K562 (cell line): Measurements from ENCODE around the gene ALDH7A1. TPM values are rescaled to one million over a fixed set of nuclear protein-coding genes. Genes with fewer than 3 reads are reported as not detected.

Source experiments
- CAMTA2 ChIP-seq: fragments of 250-450 bp; sonication (Bioruptor Pico); conservative IDR thresholded peaks from 2 replicates; pipeline ENCODE4 v1.5.1; 2022
- ETV1 ChIP-seq: fragments of 450-650 bp; conservative IDR thresholded peaks from 2 replicates; pipeline ENCODE4 v1.6.1; 2016; ENCODE audit warnings: missing genetic modification characterization, control low read depth, low read depth, missing compliant biosample characterization
- HMG20B ChIP-seq: fragments of 250-450 bp; sonication (Bioruptor Pico); IDR thresholded peaks from 2 replicates; pipeline ENCODE4 v1.5.0; 2021; ENCODE audit warnings: mild to moderate bottlenecking
- HMGN3 ChIP-seq: IDR thresholded peaks from 2 replicates; pipeline ENCODE4 v1.6.1; 2011; ENCODE audit warnings: borderline replicate concordance, low read depth, mild to moderate bottlenecking, mixed read lengths, low read length; ENCODE audit not compliant: insufficient read length; ENCODE audit errors: extremely low read depth
- KLF6 ChIP-seq: fragments of 250-450 bp; sonication (Bioruptor Pico); IDR thresholded peaks from 2 replicates; pipeline ENCODE4 v1.4.0; 2020; ENCODE audit warnings: mild to moderate bottlenecking, moderate library complexity, borderline replicate concordance
- LEF1 ChIP-seq: fragments of 450-650 bp; IDR thresholded peaks from 2 replicates; pipeline ENCODE4 v1.6.1; 2016; ENCODE audit warnings: mild to moderate bottlenecking
- MYC ChIP-seq, 2 experiments: fragments of 250-450 bp in 1 of 2; sonication (Bioruptor Pico) in 1 of 2; IDR thresholded peaks; 2 replicates each; pipeline versions ENCODE4 v1.5.1 to v1.6.1; 2012 to 2021; ENCODE audit warnings: low read depth in 2 of 2, borderline replicate concordance in 1 of 2, improper control_type of control experiment in 1 of 2, low read length in 1 of 2, mild to moderate bottlenecking in 1 of 2, moderate library complexity in 1 of 2
- NFATC3 ChIP-seq: fragments of 450-650 bp; IDR thresholded peaks from 2 replicates; pipeline ENCODE4 v1.6.1; 2017; ENCODE audit warnings: mild to moderate bottlenecking
- NFRKB ChIP-seq: fragments of 450-650 bp; IDR thresholded peaks from 2 replicates; pipeline ENCODE4 v1.6.1; 2016; ENCODE audit warnings: low read depth
- NR0B1 ChIP-seq: fragments of 450-650 bp; IDR thresholded peaks from one replicate; pipeline ENCODE4 v1.6.1; 2018; ENCODE audit warnings: mild to moderate bottlenecking, moderate library complexity; ENCODE audit not compliant: partially characterized antibody
- NUFIP1 ChIP-seq: fragments of 450-650 bp; IDR thresholded peaks from 2 replicates; pipeline ENCODE4 v1.6.1; 2018; ENCODE audit not compliant: partially characterized antibody
- RBBP5 ChIP-seq: fragments of 200-600 bp; sonication (generic); IDR thresholded peaks from 2 replicates; pipeline ENCODE4 v1.6.1; 2012; ENCODE audit warnings: borderline replicate concordance, mild to moderate bottlenecking, low read length, control low read depth, inconsistent platforms; ENCODE audit not compliant: insufficient read depth, poor library complexity, severe bottlenecking
- RFX5 ChIP-seq: IDR thresholded peaks from 2 replicates; pipeline ENCODE4 v1.6.1; 2011; ENCODE audit warnings: low read depth, mild to moderate bottlenecking, improper control_type of control experiment, low read length
- SIN3B ChIP-seq: fragments of 450-650 bp; IDR thresholded peaks from 2 replicates; pipeline ENCODE4 v1.6.1; 2017; ENCODE audit warnings: low read depth, mild to moderate bottlenecking, moderate library complexity
- SRSF9 ChIP-seq: fragments of 200-400 bp; formaldehyde crosslinking; IDR thresholded peaks from 2 replicates; pipeline ENCODE4 v1.6.1; 2017; ENCODE audit warnings: low read depth, low read length, borderline replicate concordance
- ZBTB17 ChIP-seq: fragments of 450-650 bp; formaldehyde crosslinking; IDR thresholded peaks from 2 replicates; pipeline ENCODE4 v1.4.0; 2020; ENCODE audit warnings: mild to moderate bottlenecking
- ZHX1 ChIP-seq: fragments of 150-350 bp; conservative IDR thresholded peaks from 2 replicates; pipeline ENCODE4 v1.6.1; 2014; ENCODE audit warnings: low read length
- ZNF165 ChIP-seq: fragments of 250-450 bp; sonication (Bioruptor Pico); IDR thresholded peaks from 2 replicates; pipeline ENCODE4 v1.4.0; 2020; ENCODE audit warnings: borderline replicate concordance
- ZNF41 ChIP-seq: fragments of 250-450 bp; sonication (Bioruptor Pico); conservative IDR thresholded peaks from 2 replicates; pipeline ENCODE4 v1.4.0; 2020; ENCODE audit warnings: mild to moderate bottlenecking
- ZNF77 ChIP-seq: fragments of 250-450 bp; sonication (Bioruptor Pico); IDR thresholded peaks from 2 replicates; pipeline ENCODE4 v1.5.0; 2020
- ZNF830 ChIP-seq: fragments of 250-450 bp; sonication (Bioruptor Pico); IDR thresholded peaks from 2 replicates; pipeline ENCODE4 v1.5.0; 2021; ENCODE audit warnings: mild to moderate bottlenecking
- polyA plus RNA-seq, 8 experiments: library from polyadenylated mRNA; depleted of rRNA in 4 of 8; stranded (reverse) in 5 of 8; unstranded in 3 of 8; fragments of >200 nt; fragmentation: Nextera tagmentation in 2 of 8; fragmentation: Illumina TruSeq in 1 of 8; extraction: Ambion mirVana in 2 of 8; extraction: Trizol in 1 of 8; gene quantifications; 2 replicates each; pipeline versions ENCODE4 v1.2.1 to v1.2.3, GENCODE V29; 2011 to 2014; ENCODE audit warnings: inconsistent platforms in 1 of 8, missing spikeins in 1 of 8
- total RNA-seq, 7 experiments: library from RNA; depleted of rRNA in 6 of 7; stranded (reverse); fragments of >200 nt in 6 of 7; fragmentation: Illumina TruSeq in 2 of 7; extraction: Trizol in 2 of 7; gene quantifications; 2 replicates each; pipeline versions ENCODE4 v1.2.1 to v1.2.3, GENCODE V29; 2011 to 2021; ENCODE audit warnings: low replicate concordance in 1 of 7
- TF ChIP-seq, protein P1 (sequence below): sonication (generic); formaldehyde crosslinking; IDR thresholded peaks from 2 replicates; pipeline ENCODE4 v1.8.0; 2022; ENCODE audit warnings: mild to moderate bottlenecking, missing genetic modification reagents

Gene ALDH7A1
- total and polyA plus RNA-seq, 9 of the 15 experiments (the other 6 are each of a cell fraction or from before 2014, with no cell fraction given) = 0.04 to 0.49 TPM; not detected in 7

GRCh38 chr5:126513302-126513701 lies 81.7 kb downstream of the ALDH7A1 start (continued):
- TF ChIP-seq ZHX1 (no peak), MYC (IDR thresholded peaks at IDR 0.05; ENCODE audit: low read depth, low read length) (0 out of 2 replicates have a peak, but pooled peaks have one; percentile 12), MYC (CRISPR knock-in tag; IDR thresholded peaks at IDR 0.05; ENCODE audit: borderline replicate concordance, low read depth) (no peak), CAMTA2 (no peak), NFRKB (peak; percentile 70; the same call in 1 of the 2 replicates), ZBTB17 (CRISPR knock-in tag) (no peak), NUFIP1 (no peak), NFATC3 (no peak), ZNF830 (no peak), ETV1 (tag) (no peak), ZNF165 (CRISPR knock-in tag) (no peak), RBBP5 (no peak), SIN3B (no peak), HMGN3 (no peak), LEF1 (0 out of 2 replicates have a peak, but pooled peaks have one; percentile 42), ZNF77 (CRISPR knock-in tag) (no peak), ZNF41 (CRISPR knock-in tag) (no peak), SRSF9 (no peak), RFX5 (no peak), NR0B1 (no peak), HMG20B (no peak), KLF6 (CRISPR knock-in tag) (no peak)
- TF ChIP-seq, protein P1, sequence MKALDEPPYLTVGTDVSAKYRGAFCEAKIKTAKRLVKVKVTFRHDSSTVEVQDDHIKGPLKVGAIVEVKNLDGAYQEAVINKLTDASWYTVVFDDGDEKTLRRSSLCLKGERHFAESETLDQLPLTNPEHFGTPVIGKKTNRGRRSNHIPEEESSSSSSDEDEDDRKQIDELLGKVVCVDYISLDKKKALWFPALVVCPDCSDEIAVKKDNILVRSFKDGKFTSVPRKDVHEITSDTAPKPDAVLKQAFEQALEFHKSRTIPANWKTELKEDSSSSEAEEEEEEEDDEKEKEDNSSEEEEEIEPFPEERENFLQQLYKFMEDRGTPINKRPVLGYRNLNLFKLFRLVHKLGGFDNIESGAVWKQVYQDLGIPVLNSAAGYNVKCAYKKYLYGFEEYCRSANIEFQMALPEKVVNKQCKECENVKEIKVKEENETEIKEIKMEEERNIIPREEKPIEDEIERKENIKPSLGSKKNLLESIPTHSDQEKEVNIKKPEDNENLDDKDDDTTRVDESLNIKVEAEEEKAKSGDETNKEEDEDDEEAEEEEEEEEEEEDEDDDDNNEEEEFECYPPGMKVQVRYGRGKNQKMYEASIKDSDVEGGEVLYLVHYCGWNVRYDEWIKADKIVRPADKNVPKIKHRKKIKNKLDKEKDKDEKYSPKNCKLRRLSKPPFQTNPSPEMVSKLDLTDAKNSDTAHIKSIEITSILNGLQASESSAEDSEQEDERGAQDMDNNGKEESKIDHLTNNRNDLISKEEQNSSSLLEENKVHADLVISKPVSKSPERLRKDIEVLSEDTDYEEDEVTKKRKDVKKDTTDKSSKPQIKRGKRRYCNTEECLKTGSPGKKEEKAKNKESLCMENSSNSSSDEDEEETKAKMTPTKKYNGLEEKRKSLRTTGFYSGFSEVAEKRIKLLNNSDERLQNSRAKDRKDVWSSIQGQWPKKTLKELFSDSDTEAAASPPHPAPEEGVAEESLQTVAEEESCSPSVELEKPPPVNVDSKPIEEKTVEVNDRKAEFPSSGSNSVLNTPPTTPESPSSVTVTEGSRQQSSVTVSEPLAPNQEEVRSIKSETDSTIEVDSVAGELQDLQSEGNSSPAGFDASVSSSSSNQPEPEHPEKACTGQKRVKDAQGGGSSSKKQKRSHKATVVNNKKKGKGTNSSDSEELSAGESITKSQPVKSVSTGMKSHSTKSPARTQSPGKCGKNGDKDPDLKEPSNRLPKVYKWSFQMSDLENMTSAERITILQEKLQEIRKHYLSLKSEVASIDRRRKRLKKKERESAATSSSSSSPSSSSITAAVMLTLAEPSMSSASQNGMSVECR = no peak
